Fibroblast of skin of left biceps (primary cell): Measurements from ENCODE around the gene TULP1.

Source experiments
- DNase-seq, 2 experiments: peaks; one replicate each; pipeline ENCODE4 v3.0.0-alpha.2; 2013; ENCODE audit warnings: low read depth in 2 of 2

TULP1 gene

GRCh38 chr6:35483893-35484645 is 28.6 kb downstream of the TULP1 start:
- DNase-seq, result no peak

GRCh38 chr6:35483490-35483889 is 29.2 kb downstream of the TULP1 start:
- DNase-seq, result no peak

- DNase-seq, result no peak
These were observed 29.6 kb downstream of the TULP1 start for GRCh38 chr6:35483062-35483461.

GRCh38 chr6:35481226-35481625 is 31.5 kb downstream of the TULP1 start:
- DNase-seq, result no peak

GRCh38 chr6:35480176-35480575 is 32.5 kb downstream of the TULP1 start:
- no peak for DNase-seq

DNA sequence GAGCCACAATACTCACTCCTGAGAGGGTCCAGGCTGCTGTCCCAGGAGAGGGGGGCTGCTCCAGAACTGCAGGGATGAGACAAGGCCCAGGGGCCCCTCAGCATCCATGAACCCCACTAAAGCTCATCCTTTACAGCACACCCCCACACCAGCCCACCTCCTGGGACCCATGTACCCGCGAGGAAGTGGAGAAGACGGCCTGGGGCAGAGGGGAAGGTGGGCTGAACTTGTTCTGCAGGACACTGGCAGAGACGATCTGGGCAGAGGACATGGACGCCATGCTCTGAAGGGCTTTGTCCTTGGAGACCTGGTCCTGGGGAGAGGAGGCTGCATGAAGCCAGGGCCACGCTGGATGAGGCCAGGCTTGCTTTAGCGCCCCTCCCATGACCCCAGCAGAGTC is 34.4 kb downstream of the TULP1 start:
- no peak for DNase-seq

- no peak for DNase-seq
These were observed 35.0 kb downstream of the TULP1 start for GRCh38 chr6:35477551-35478179.

DNA sequence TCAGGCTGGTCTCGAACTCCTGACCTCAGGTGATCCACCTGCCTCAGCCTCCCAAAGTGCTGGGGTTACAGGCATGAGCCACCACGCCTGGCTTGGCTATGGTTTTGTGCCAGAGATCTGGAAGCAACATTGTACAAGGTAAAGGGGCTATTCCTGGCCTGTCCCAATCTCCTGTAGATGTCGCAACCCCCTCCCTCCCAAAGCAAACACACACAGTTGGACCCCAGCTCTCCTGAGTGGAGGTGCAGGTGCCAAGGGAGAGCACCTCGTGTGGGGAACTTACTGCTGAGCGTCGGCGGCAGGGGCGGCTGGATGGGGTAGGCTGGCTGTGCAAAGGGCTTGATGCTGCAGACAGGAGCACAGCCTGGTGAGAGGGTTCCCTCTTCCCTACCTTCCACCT is 35.7 kb downstream of the TULP1 start:
- DNase-seq, result no peak

DNA sequence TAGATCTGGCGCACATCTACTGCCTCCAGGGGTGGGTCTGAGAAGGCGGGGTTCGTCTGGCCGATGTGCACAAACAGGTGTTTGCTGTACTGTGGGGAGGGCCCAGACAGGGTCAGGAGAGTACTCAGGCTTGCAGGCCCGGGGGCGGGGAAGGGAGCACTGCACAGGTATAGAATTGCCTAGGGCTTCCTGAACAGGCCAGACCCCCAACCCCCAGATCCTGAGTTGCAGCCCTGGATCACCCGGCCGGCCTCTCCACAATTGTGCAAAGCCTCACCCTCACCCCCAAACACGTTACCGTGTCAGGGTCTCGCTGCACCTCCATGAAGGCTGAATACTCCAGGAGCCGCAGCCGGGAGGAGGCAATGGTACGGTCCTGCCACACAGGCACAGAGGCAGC is 36.7 kb downstream of the TULP1 start:
- DNase-seq, result no peak

- DNase-seq, result no peak
These were observed 37.1 kb downstream of the TULP1 start for GRCh38 chr6:35475573-35475972.

DNA sequence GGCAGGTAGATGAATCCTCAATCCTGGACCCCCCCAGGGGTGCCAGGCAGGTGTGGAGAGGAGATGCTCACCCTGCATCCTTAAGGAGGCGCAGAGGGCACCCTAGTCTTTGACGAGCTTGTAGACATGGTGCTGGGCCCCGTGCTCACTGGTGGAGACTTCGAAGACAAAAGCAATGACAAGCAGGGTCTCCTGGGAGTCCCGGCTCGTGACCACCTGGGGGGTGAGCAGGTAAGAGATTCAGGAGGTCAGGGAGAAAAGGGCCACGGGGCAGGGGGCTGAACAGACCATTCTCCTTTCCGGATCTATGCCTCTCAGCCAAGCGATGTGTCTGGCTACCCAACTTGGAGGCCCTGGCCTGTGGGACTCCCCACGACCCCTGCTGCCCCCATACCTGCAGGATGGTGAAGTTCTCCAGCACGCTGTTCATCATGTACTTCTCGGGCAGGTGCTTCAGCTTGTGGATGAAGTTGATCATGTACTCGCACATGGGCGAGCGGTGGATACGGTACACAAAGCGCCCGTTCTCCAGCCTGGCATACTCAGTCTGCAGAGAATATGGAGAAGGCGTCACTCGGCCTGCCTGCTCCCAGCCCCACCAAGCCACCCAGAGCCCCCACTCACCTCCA is 37.6 kb downstream of the TULP1 start:
- no peak for DNase-seq

DNA sequence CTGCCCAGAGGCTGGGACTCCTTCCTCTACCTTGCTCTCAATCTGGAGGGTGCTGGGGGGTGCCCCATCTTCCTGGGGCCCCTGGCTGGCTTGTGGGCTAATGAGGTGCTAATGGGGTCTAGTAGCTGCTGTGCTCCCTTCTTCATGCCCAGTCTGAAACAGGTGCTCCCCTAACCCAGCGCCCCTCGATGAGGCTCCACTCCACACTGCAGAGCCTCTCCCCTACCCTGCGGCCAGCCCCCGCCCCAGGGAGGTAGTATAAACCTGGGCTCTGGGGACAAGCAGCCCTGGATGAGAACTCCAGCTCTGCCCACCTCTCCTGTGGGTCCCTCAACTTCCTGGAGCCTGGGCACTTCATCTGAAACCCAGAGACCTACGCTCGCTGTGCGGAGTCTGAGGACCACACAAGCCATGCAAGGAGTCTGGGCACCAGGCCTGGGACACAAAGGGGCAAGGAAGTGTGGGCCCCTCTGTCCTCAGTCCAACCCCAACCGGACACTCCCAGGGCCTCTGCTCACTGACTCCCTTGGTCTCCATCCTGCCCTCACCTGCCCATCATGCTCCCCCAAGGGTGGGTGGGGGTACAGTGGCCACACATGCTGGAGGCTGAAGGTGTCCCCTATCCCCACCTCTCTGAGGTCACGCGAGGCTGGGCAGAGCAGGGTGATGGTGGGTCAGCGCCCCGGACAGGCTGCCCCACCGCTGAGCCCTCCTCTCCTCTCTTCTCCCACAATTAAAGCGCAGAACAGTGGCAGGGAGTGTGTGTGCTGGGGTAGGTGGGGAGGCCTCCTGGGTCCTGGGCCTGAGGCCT is 38.4 kb downstream of the TULP1 start:
- no peak for DNase-seq

DNA sequence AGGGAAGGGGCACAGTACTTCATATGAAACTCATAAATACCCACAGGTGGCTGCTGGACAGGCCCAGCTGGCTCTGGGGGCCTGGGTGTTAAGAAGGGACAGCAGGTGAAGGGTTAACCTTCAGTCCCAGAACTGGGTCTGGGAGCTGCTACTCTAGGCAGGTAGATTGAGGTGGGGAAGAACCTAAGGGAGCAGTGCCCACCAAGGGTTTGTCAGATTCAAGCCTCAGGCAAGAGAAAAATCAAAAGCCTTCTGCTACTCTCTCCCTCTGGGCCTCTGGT is 38.9 kb downstream of the TULP1 start:
- DNase-seq, result no peak

DNA sequence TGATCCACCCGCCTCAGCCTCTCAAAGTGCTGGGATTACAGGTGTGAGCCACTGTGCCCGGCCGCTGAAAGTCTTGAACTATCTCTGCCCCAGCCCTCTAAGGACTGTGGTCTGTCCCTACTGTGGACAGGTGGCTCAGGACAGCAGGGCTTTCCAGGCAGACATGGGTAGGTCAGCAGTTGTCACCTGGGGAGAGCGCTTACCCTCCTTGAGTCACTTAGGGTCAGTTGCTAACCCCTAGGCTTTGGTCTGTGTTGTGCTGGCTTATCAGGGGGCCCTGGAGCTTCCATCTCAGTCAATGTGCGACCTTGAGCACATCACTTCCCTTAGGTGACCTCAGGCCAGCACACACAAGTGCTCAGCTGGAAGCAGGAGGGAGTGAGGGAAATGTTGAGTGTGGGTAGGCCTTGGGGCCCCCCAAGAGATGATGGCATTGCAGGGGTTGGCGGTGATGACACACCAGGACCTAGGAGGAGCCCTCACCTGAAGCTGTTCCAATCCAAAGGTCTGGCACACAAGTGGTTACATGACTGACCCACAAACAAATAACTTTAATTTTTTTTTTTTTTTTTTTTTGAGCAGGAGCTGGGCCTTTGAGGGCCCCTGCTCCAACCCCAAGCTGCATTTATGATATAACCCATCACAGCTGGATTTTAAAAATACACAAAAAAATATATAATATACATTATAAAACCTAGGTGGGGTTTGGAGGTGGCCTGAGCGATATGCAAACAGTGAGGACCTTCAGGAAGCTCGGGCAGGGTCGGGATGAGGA is 39.4 kb downstream of the TULP1 start:
- DNase-seq, result no peak

DNA sequence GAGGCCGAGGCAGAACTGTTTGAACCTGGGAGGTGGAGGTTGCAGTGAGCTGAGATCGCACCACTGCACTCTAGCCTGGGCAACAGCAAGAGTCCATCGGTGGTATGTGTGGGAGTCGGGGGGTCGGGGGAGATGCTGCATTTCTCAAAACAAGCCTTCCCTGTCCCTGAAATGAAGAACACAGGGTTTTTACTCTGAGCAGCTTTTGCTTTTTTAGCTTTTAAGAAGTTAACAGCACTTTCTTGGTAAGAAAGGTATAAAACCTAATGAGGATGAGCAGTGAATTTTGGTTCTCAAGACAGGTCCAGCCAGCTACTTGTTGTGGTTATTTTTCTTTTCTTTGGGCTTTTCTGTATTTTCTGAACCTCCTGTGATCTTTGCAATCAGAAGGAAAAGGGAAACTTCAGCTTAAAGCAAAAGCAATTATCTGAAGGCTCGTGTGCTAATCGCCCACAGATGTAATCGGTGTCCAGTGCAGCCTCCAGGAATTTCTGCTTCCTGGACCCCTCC is 40.8 kb downstream of the TULP1 start:
- DNase-seq, result no peak

DNA sequence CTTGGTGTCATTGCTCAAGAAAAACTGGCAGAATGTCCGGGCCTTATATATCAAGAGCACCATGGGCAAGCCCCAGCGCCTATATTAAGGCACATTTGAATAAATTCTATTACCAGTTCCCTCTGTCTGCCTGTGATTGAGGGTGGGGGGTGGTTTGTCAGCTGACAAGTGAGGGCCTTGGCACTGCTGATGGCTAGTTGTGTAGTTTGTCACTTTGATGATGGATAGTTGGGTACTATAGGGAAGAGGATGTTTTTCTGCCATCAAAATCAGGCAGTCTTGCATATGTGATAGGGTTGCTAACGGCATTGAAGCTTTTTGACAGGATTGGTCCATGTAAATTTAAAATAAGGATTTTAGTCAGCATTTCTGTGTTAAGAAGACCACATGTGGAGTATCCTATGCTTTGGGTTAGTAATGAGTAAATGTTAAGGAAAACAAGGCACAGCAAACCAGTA is 42.0 kb downstream of the TULP1 start:
- DNase-seq, result no peak

GRCh38 chr6:35469751-35470662 is 42.7 kb downstream of the TULP1 start:
- no peak for DNase-seq

DNA sequence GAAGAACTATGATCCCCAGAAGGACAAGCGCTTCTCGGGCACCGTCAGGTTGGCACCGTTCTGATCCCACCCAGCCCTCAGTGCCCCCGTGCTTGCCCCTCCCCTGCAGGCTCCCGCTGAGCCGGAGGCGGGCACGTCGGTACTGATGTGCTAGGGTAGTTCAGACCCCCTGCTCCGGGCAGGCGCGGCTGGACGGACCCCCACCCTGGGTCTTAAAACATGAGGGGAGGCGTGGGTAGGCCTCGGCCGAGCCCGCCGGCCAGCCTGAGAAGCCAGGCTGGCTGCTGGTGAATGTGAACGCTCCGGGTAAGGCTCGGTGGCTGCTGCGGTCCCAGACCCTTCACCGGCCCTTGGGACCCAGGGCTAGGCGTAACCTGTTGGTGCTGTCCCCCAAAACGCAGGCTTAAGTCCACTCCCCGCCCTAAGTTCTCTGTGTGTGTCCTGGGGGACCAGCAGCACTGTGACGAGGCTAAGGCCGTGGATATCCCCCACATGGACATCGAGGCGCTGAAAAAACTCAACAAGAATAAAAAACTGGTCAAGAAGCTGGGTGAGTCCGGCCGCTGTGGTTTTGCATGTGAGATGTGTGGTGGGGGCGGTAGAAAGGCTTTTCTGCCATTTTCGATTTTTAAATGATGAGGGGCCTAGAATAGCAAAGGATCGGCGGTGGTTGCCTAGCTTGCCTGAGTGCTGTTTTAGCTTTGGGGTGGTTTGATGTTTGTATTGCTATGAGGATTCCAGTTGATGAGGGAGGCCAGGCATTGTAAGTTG is 43.5 kb downstream of the TULP1 start:
- DNase-seq, result no peak

DNA sequence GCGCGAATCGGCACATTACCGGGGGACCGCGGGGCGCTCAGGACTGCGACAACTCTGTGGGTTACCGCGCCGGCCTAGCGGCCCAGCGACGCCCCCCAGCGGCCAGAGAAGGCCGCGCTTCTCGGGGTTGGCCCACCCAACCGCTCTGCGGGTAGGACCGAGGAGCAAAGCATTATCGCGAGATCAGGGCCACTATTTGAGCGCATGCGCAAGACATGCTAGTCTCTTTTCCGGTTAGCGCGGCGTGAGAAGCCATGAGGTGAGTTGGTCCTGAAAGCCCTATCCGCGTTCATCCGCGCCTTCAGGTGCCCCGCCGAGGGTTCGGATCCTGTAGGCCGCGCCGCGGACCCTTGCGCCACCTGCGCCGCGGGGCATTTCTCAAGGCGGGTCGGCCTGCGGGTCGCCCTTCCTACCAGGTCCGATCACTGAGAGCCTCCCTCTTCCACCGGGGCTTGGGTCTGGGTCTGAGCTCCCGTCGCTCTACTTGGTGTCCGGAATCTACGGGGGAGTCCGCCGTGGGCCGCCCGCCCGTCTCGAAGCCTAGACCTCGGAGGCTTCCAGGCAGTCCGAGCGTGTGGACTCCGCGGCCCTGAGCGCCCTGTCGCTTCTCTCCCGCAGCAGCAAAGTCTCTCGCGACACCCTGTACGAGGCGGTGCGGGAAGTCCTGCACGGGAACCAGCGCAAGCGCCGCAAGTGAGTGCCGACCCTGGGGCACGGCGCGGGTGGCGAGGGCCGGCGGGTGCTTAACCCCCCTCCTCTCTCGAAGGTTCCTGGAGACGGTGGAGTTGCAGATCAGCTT is 44.3 kb downstream of the TULP1 start, which contains the start of gene RPL10A:
TSS of gene RPL10A (plus strand) at position 221 of the 799 bp plus-strand sequence. CDS start at position 255, 34 bp downstream.
- DNase-seq, result peak; percentile 91 to 92
